ENCODE data around the gene DPH5. TPM values are rescaled to one million over a fixed set of nuclear protein-coding genes. Genes with fewer than 3 reads are reported as not detected.

The DPH5 gene
- total and polyA plus RNA-seq, 2 donors (not counting 3 experiments of a cell fraction or from before 2014, with no cell fraction given) = 37.2 to 43.6 TPM

- no peaks in the 10 kb centered on the region for H3K9me3 ChIP-seq (replicated peaks; ENCODE audit: control insufficient read depth, insufficient read depth, low read length)
- intact Hi-C loops (cut with micrococcal nuclease) = no loop called here
- H3K36me3 ChIP-seq (ENCODE audit: control insufficient read depth in 2 of 2, extremely low read depth in 1 of 2, insufficient read depth in 2 of 2, low read length in 2 of 2) = no peaks in the 10 kb centered on the region
- ChIA-PET CTCF (interaction anchor here (1.4 to 2.3 kb wide), 3 partner anchors 9 to 285 kb away, joined by 3 to 6 read pairs (median 4); no protein-coding TSS in a partner anchor), POLR2A (no interaction called here)
- no peaks in the 10 kb centered on the region for H3K27me3 ChIP-seq (ENCODE audit: control insufficient read depth in 2 of 2, insufficient read depth in 2 of 2, low read length in 2 of 2)
- FAIRE-seq (no peak), DNase-seq (ENCODE audit: low read depth, low spot score) (no peak)
- H3K9me1 ChIP-seq (replicated peaks; ENCODE audit: control insufficient read depth, extremely low read depth, insufficient read depth, low read length) = no peaks in the 10 kb centered on the region
- no peaks in the 10 kb centered on the region for H3K79me2 ChIP-seq (ENCODE audit: control insufficient read depth, insufficient read depth, low read length)
- TF ChIP-seq POLR2AphosphoS5 (IDR thresholded peaks at IDR 0.05; ENCODE audit: insufficient read depth, low read depth, low read length) (no peak), MAX (IDR thresholded peaks at IDR 0.05; ENCODE audit: insufficient read depth, insufficient read length) (no peak), CTCF (IDR thresholded peaks at IDR 0.05; ENCODE audit: extremely low read depth in 1 of 2, insufficient read depth in 1 of 2, low read depth in 1 of 2, low read length in 2 of 2) (no peak), JUN (IDR thresholded peaks at IDR 0.05; ENCODE audit: borderline replicate concordance, insufficient read depth, insufficient read length, low read depth) (no peak), GATA2 (IDR thresholded peaks at IDR 0.05; ENCODE audit: insufficient read depth, insufficient read length, low read depth, low read length) (no peak), MYC (IDR thresholded peaks at IDR 0.05; ENCODE audit: low read depth, low read length) (no peak), FOS (IDR thresholded peaks at IDR 0.05; ENCODE audit: borderline replicate concordance, insufficient read depth, low read length) (no peak), EZH2 (IDR thresholded peaks at IDR 0.05; ENCODE audit: borderline replicate concordance, low read depth, low read length, severe bottlenecking) (no peak), POLR2A (IDR thresholded peaks at IDR 0.05; ENCODE audit: low read depth, low read length) (no peak)
- no peak overlapping the region for H2AFZ ChIP-seq (ENCODE audit: low read depth, low read length)
- H3K27ac ChIP-seq (ENCODE audit: insufficient read depth, low read depth, low read length) = no peak overlapping the region
- H3K4me1 ChIP-seq (ENCODE audit: control insufficient read depth, extremely low read depth, insufficient read depth, low read length) = peaks cover 38% of the 10 kb centered on the region
- dilution Hi-C loops (cut with MboI; ENCODE audit: extremely low pct_ligation_motif_present, low sequenced_read_pairs) = no loop called here
- no TSS peak for BruUV-seq (replicated peaks)
- no peak overlapping the region for H3K9ac ChIP-seq (replicated peaks; ENCODE audit: extremely low read depth, insufficient read depth, low read length)
- H3K4me2 ChIP-seq (ENCODE audit: insufficient read depth, low read length) = no peak overlapping the region
- no peaks in the 10 kb centered on the region for H4K20me1 ChIP-seq (replicated peaks; ENCODE audit: control insufficient read depth, extremely low read depth, insufficient read depth, low read length)
- H3K4me3 ChIP-seq (replicated peaks in 1 of 3; ENCODE audit: insufficient read depth in 1 of 3, low read depth in 1 of 3, low read length in 3 of 3) = no peak overlapping the region
These were observed 21.5 kb downstream of the DPH5 start for GRCh38 chr1:101004061-101004460.

Data from endothelial cell of umbilical vein (primary cell).